Activated gamma-delta T cell treated with anti-CD3 and anti-CD28 coated beads, Interleukin-2, amount 50 U/mL, for 16 hours (primary cell): ENCODE measurements around the gene UBXN2A.

Source experiments
- DNase-seq: peaks from one replicate; pipeline ENCODE4 v3.0.0-alpha.2; 2020; ENCODE audit warnings: low read depth

Gene UBXN2A

GRCh38 chr2:24045511-24046508 is 105.5 kb downstream of the UBXN2A start:
- DNase-seq = no peak

GRCh38 chr2:24046599-24046929 is 106.3 kb downstream of the UBXN2A start:
- DNase-seq = no peak

DNA sequence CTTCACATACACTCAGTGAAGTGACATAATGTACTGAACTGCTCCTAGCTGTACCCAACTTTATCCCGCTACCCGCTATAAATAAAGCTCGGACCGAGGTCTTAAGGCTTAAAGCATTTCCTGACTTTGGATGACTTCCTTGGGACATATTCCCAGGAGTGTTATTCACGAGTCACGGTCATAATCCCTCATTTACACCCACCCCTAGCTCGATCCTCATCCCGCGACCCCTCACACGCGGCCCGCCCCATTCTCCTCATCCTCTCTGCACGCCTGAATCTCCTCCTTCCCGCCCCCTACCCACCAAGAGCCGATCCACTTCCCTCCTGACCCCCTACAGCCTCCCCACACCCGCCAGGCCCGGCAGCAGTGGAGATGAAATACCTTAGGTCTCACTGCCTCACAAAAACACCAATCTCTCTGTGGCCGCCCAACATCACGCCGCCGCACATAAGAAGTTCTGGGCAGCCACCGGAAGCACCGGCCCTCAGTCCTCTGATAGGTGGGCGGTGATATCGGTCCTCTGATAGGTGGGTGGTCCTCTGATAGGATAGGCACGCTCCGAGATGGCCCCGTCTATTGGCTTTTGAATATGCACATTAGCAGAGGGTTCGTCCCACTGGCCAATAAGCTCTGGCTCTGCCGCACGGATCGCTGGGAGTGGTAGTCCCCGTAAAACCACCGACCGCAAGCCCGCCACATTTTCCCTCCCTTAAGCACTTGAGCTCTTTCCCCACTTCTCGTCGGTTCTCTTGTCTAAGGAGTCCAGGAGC is 106.9 kb downstream of the UBXN2A start, which contains the start of gene WDCP:
Gene WDCP, minus strand, starts transcription at position 462 of the 773 bp plus-strand sequence. CDS start 7,897 bp downstream, outside the sequence.
- DNase-seq = peak; percentile 89

DNA sequence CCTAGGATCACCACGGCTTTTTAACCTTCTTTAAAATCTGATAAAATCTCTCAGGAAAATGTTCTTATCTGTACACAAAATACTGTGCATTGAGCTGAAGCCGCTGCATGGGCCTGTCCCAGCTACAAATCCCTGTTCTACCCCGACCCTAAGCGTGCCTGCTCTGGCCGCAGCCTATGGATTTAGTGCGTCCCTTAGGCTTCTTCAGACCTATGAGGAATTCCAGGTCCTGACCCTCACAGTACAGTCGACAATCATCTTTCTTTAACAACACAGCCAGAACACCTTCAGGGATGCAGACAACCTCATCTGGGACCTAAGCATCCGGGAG is 107.4 kb downstream of the UBXN2A start:
- no peak for DNase-seq

- DNase-seq = no peak
These were observed 108.7 kb downstream of the UBXN2A start for GRCh38 chr2:24048769-24049484.

GRCh38 chr2:24049485-24050021 is 109.3 kb downstream of the UBXN2A start, which contains the start of gene FKBP1B:
FKBP1B (plus strand) TSS chr2:24049741; CDS start chr2:24049850, 109 bp downstream.
- peak; percentile 32 for DNase-seq

DNA sequence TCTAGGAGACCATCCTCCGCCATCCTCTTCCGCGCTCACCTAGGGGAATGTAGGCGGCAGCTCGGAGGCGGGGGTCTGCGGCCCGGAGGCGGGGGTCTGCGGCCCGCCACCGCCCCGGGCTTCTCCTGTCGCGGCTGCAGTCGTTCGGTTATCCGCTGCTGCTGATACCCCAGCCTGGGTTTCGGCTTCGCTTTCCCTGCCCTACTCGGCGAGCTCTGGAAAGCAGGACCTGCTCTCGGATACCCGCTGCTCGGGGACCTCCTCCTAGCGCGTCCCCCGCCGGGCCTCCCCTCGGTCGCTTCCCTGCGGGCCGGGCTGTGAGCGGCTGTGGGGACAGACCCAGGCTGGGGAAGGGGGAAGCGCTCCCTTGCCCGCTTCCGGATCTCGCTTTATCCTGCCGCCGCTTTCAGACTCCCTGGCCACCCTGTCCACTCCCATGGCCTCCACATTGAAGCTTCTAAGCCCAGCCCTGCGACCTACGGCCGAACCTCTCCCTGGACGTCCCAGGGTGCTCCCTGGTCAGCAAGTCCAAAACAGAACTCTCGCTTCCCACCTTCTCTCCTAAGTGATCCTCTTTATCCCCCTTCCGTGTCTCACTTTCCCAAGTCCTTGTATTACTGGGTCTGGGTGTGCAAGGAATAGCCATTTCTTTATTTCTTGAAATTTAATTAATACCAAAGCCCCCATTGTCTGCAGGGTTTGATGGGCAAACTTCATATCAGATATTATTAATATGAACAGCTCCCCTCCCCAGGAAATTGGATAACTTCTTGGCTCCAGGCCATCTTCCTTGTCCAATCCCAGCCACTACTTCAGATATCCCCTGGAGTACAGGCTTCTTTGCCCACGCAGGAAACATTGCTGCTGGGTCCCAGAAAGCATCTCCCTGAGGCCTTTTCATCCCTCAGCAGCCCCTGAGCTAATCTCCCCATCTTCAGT is 110.0 kb downstream of the UBXN2A start:
- DNase-seq = no peak

DNA sequence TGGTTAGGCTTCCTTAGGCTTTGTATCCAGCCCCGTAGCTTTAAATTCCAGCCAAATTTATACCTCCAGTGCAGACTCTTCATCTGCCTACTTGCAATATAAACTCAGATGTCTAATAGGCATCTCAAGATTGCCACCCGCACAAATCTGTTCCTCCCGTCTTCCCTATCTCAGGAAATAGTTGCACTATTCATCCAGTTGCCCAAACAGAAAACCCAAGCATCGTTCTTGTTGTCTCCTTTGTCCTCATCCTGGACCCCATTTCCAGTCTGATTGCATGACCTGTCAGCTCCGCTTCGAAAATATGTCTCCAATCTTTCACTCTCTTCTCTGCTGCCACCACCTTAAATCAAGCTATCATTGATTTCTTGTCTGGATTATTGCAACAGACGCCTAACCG is 111.6 kb downstream of the UBXN2A start:
- DNase-seq = no peak

- no peak for DNase-seq
These were observed 112.7 kb downstream of the UBXN2A start for GRCh38 chr2:24052951-24053350.
